Adipose tissue (tissue), 3 donors: ENCODE results near the gene STPG4. TPM values are rescaled to one million over a fixed set of nuclear protein-coding genes. Genes with fewer than 3 reads are reported as not detected.
A peak's percentile ranks its signal among the peaks of the same experiment; 100 is the strongest.
"Not testable (repeated sequence)": the region's sequence is repeated elsewhere in the genome, so short reads cannot be mapped to it uniquely, and the experiment has no call there.

ENCODE experiments used
- H3K27ac ChIP-seq: one replicate; pipeline ENCODE4 v1.5.1; 2013; ENCODE audit warnings: low read depth, low read length
- WGBS, 3 donors: extraction: QIAGEN DNeasy Blood & Tissue Kit; methylation state at CpG; one replicate each; pipeline ENCODE4 v1.1.7; 2013; 5-methylcytosine and 5-hydroxymethylcytosine counted together
- polyA plus RNA-seq, 3 donors: library from polyadenylated mRNA; stranded (reverse); fragments of 200-250 nt; gene quantifications; one replicate each; pipeline ENCODE4 v1.2.3, GENCODE V29; 2013
- donor health status: healthy with polysubstance abuse.
- donor health status: Bipolar disorder and iron deficiency.
- donor health status: healthy.

Gene STPG4
- polyA plus RNA-seq, 3 donors: 0.06 TPM; not detected in 2

GRCh38 chr2:47177043-47177565, 22.0 kb upstream of the STPG4 start:
- peak overlapping the region; percentile 99 for H3K27ac ChIP-seq
- WGBS, 3 donors: 6 to 8% (median 7%) methylated on average over 16 of the region's 16 CpGs

DNA sequence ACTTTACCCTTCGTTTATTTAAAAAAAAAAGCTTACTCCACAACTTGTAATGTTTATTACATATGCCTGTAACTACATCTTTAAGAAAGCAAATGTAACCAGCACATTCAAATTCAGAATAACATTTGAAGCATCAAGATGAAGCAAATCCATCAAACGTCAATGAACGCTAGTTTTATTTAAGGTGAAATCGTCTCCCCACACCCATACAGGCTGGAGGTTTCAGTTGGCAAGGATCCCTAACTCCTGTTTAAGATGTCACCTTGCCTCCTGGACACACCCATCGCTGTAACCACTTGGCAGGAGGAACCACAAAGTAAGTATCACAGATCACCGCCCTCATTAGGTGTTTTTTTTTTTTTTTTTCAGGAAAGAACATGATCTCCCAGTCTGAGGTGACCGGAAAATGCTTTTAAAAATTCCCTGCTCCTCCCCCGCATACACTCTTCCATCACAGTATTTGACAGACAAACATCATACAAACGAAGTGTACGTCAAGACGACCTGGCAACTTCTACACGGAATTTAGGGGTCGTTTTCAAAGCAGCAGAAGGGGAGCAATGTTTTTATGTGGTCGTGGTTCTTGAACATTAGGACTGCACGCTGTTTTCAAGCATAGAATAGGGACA, 19.7 kb upstream of the STPG4 start:
- H3K27ac ChIP-seq: peak overlapping the region; percentile 94
- 1% methylated on average over 15 of the region's 15 CpGs for WGBS, 3 donors

- 30 to 41% (median 30%) methylated on average over 9 of the region's 9 CpGs for WGBS, 3 donors
- H3K27ac ChIP-seq: no peak overlapping the region
Observed at GRCh38 chr2:47173986-47174732, 19.1 kb upstream of the STPG4 start.

DNA sequence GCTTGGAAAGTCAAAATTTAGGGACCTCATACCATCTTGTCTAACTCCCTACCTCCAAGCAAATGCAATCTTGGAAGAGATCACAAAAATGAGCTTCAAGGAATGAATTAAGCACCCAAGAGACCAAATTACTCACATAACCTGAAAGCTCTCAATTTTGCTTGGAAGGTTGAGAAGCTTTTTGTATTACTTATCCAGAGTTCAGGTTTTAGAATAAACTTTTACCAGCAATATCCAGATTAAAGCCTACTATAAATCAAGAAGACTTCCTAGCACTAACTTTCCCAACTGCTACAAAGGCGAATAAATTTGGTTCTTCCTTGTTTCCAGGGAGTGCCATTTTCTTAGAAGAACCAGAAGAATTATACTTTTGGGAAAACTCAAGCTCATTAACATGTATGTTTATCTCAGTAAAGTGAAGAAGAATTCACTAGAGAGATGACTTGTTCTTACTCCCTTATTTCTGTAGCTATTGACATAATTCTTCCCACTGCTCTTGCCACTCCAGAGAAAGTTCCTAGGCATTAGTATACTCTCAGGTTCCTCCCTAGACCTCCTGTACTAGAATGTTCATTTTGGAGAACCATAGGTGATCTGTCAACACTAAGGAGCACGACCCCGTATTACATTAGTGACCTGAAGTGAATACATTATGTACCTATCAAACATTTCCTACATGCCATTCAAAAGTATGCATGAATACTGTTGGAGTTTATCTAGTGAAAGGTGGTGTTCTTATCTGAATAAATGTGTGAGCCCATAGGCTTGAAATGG, 18.0 kb upstream of the STPG4 start:
- no peak overlapping the region for H3K27ac ChIP-seq

GRCh38 chr2:47172156-47172921, 17.2 kb upstream of the STPG4 start:
- WGBS, 3 donors: 51 to 55% (median 54%) methylated on average over 9 of the region's 9 CpGs
- H3K27ac ChIP-seq: no peak overlapping the region

More for the DNA sequence above, 18.0 kb upstream of the STPG4 start:
- 42 to 56% (median 52%) methylated on average over 3 of the region's 3 CpGs for WGBS, 3 donors

- H3K27ac ChIP-seq: no peak overlapping the region
- 67 to 71% (median 69%) methylated on average over 2 of the region's 2 CpGs for WGBS, 3 donors
Observed at GRCh38 chr2:47169784-47170183, 14.7 kb upstream of the STPG4 start.

GRCh38 chr2:47168895-47169294, 13.8 kb upstream of the STPG4 start:
- H3K27ac ChIP-seq: not testable (repeated sequence)
- WGBS, 3 donors: 77 to 83% (median 78%) methylated on average over 8 of the region's 8 CpGs

GRCh38 chr2:47167149-47167548, 12.0 kb upstream of the STPG4 start:
- H3K27ac ChIP-seq: no peak overlapping the region
- 89 to 96% (median 90%) methylated on average over 5 of the region's 5 CpGs for WGBS, 3 donors

- H3K27ac ChIP-seq: no peak overlapping the region
Observed at GRCh38 chr2:47165001-47165555, 10.0 kb upstream of the STPG4 start.

GRCh38 chr2:47162780-47163179, 7.7 kb upstream of the STPG4 start:
- H3K27ac ChIP-seq: no peak overlapping the region
- 74 to 93% (median 93%) methylated on average over 3 of the region's 3 CpGs for WGBS, 3 donors

- 86 to 96% (median 92%) methylated on average over 3 of the region's 3 CpGs for WGBS, 3 donors
- H3K27ac ChIP-seq: no peak overlapping the region
Observed at GRCh38 chr2:47161475-47161874, 6.4 kb upstream of the STPG4 start.

DNA sequence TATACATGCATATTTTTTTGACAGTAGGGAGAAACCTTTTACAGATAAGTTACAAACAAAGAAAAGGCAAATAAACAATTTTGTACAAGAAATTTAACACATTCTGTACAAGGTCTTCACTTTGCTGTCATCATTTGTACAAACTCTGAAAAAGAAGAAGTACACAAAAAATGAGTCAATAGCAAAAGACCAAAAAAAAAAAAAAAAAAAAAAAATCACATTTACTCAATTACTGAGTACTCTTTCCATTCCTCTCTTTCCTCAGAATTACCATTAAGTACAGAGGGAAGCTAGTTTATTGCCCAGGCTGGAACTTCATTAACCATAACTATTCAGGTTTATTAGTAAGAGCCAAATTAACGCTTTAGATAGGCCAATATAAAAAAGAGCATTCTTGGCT, 5.6 kb upstream of the STPG4 start:
- no peak overlapping the region for H3K27ac ChIP-seq
- 94 to 100% (median 98%) methylated on average over 1 of the region's 1 CpG for WGBS, 3 donors

DNA sequence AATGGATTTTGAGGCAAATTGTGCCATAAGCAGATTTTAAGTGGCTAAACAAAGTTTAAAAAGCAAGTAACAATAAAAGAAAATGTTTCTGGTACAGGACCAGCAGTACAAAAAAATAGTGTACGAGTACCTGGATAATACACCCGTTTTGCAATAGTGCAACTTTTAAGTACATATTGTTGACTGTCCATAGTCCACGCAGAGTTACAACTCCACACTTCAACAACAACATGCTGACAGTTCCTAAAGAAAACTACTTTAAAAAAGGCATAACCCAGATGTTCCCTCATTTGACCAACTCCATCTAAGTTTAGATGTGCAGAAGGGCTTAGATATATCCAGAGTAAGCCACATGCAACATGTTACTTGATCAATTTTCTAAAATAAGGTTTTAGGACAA, 5.1 kb upstream of the STPG4 start:
- WGBS, 3 donors: 95 to 98% (median 96%) methylated on average over 3 of the region's 3 CpGs
- no peak overlapping the region for H3K27ac ChIP-seq

DNA sequence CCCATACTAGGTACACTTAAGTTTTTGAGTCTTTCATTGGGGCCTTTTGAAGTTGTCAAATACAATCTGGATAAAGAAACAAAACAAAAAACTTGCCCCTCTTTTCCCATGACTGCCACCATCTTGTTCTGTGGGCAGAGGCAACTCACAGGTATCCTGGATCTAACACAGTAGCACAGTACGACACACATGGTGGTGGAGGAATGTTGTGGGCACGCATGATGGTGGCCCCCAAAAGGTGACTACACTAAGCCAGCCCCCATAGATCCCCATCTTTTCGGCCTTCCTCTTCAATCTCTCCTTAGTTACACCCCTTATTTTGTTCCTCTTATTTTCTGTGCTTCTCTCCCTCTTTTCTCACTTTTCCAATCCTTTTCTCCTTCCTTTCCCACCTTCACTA, 4.5 kb upstream of the STPG4 start:
- 94 to 97% (median 96%) methylated on average over 3 of the region's 3 CpGs for WGBS, 3 donors

DNA sequence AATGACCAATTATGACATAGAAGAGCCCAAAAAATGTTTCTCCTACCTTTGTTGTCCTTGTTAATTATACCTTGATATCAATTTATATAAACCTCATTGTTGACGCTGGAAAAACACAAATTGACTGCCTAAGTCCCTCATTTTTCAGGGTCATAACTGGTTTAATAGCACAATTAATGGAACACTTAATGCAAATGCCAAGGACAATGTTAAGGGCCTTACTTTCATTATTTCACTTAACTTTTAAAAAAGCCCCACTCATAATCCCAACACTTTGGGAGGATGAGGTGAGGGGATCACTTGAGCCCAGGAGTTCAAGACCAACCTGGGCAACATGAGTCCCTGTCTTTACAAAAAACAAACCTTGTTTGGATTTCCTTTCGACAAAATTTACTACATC, 3.5 kb upstream of the STPG4 start:
- 96 to 99% (median 96%) methylated on average over 2 of the region's 2 CpGs for WGBS, 3 donors

More for the DNA sequence above, 4.5 kb upstream of the STPG4 start:
- no peak overlapping the region for H3K27ac ChIP-seq

GRCh38 chr2:47152803-47153202, 2.3 kb downstream of the STPG4 start:
- no peak overlapping the region for H3K27ac ChIP-seq

More for the DNA sequence above, 3.5 kb upstream of the STPG4 start:
- no peak overlapping the region for H3K27ac ChIP-seq

GRCh38 chr2:47150175-47150574, 4.9 kb downstream of the STPG4 start:
- WGBS, 3 donors: 88 to 99% (median 91%) methylated on average over 3 of the region's 3 CpGs
- no peak overlapping the region for H3K27ac ChIP-seq

- no peak overlapping the region for H3K27ac ChIP-seq
- WGBS, 3 donors: 83 to 99% (median 96%) methylated on average over 3 of the region's 3 CpGs
Observed at GRCh38 chr2:47147021-47147420, 8.1 kb downstream of the STPG4 start.
